ENCODE data around the gene OSBPL3. TPM values are rescaled to one million over a fixed set of nuclear protein-coding genes. Genes with fewer than 3 reads are reported as not detected.

Gene OSBPL3
- polyA plus RNA-seq, 1 of the 3 experiments (the other 2 are of a cell fraction) = 23.2 TPM

GRCh38 chr7:24966802-24967201, 13.2 kb downstream of the OSBPL3 start:
- no peak for DNase-seq
- peaks cover 19 to 23% of the 10 kb centered on the region in 2 experiments for H3K4me1 ChIP-seq (ENCODE audit: control insufficient read depth in 1 of 2, insufficient read depth in 2 of 2, low read depth in 1 of 2, low read length in 1 of 2)
- peaks cover 11% of the 10 kb centered on the region for H3F3A ChIP-seq (replicated peaks; ENCODE audit: insufficient read depth)
- no peak overlapping the region for H3K9ac ChIP-seq
- no peaks in the 10 kb centered on the region for H3K36me3 ChIP-seq (replicated peaks in 1 of 2; ENCODE audit: control insufficient read depth in 1 of 2, insufficient read depth in 2 of 2, low read length in 1 of 2)
- peaks cover 98% of the 10 kb centered on the region for H3K79me2 ChIP-seq (ENCODE audit: insufficient read depth)
- H3K27ac ChIP-seq (ENCODE audit: low read depth in 2 of 2, low read length in 1 of 2) = no peak overlapping the region
- ChIA-PET CTCF (interaction anchor here (1.4 to 3.0 kb wide), 2 partner anchors 12 to 14 kb away, joined by 3 to 13 read pairs; partner anchors contain the start of gene OSBPL3), POLR2A (no interaction called here)
- no peak overlapping the region for H3K4me3 ChIP-seq (ENCODE audit: low read depth in 2 of 2, low read length in 1 of 2)
- H3K9me3 ChIP-seq = no peaks in the 10 kb centered on the region
- H3K4me2 ChIP-seq = no peak overlapping the region
- WGBS (ENCODE audit: low lambda C conversion rate) = 96% methylated on average over 1 of the region's 1 CpG
- TF ChIP-seq MAX (IDR thresholded peaks at IDR 0.05; ENCODE audit: low read depth) (no peak), TAF1 (IDR thresholded peaks at IDR 0.05; ENCODE audit: borderline replicate concordance, low read depth, low read length) (no peak), RCOR1 (IDR thresholded peaks at IDR 0.05; ENCODE audit: low read length) (no peak), MEF2A (IDR thresholded peaks at IDR 0.05; ENCODE audit: borderline replicate concordance, low read depth) (no peak), NRF1 (IDR thresholded peaks at IDR 0.05; ENCODE audit: low read depth, low read length) (no peak), USF1 (IDR thresholded peaks at IDR 0.05; ENCODE audit: borderline replicate concordance, low read depth) (no peak), FOXM1 (IDR thresholded peaks at IDR 0.05; ENCODE audit: low read depth) (no peak), FOSL2 (IDR thresholded peaks at IDR 0.05; ENCODE audit: borderline replicate concordance, low read depth) (no peak), POLR2AphosphoS5 (IDR thresholded peaks at IDR 0.05; ENCODE audit: low read depth, low read length) (no peak), TEAD4 (IDR thresholded peaks at IDR 0.05; ENCODE audit: borderline replicate concordance, insufficient read depth) (no peak), MXI1 (IDR thresholded peaks at IDR 0.05; ENCODE audit: low read depth, low read length) (no peak), RFX5 (IDR thresholded peaks at IDR 0.05; ENCODE audit: low read length) (no peak), CTCF (IDR thresholded peaks at IDR 0.05) (no peak)
- no peaks in the 10 kb centered on the region for H4K20me1 ChIP-seq (ENCODE audit: insufficient read depth)
- no peak overlapping the region for H2AFZ ChIP-seq (ENCODE audit: low read depth)
- no peaks in the 10 kb centered on the region for H3K9me2 ChIP-seq
- H3K27me3 ChIP-seq (ENCODE audit: insufficient read depth) = no peaks in the 10 kb centered on the region

- H3K27me3 ChIP-seq (ENCODE audit: insufficient read depth) = no peaks in the 10 kb centered on the region
- ChIA-PET CTCF (interaction anchor here (1.4 to 3.0 kb wide), 2 partner anchors 13 to 15 kb away, joined by 3 to 13 read pairs; partner anchors contain the start of gene OSBPL3), POLR2A (no interaction called here)
- no peak overlapping the region for H3K9ac ChIP-seq
- H3K9me2 ChIP-seq = no peaks in the 10 kb centered on the region
- H3K27ac ChIP-seq (ENCODE audit: low read depth in 2 of 2, low read length in 1 of 2) = no peak overlapping the region
- H3K4me3 ChIP-seq (ENCODE audit: low read depth in 2 of 2, low read length in 1 of 2) = no peak overlapping the region
- 91% methylated on average over 8 of the region's 8 CpGs for WGBS (ENCODE audit: low lambda C conversion rate)
- no peaks in the 10 kb centered on the region for H3K36me3 ChIP-seq (replicated peaks in 1 of 2; ENCODE audit: control insufficient read depth in 1 of 2, insufficient read depth in 2 of 2, low read length in 1 of 2)
- H3K4me2 ChIP-seq = no peak overlapping the region
- peaks cover 4% of the 10 kb centered on the region for H3F3A ChIP-seq (replicated peaks; ENCODE audit: insufficient read depth)
- H2AFZ ChIP-seq (ENCODE audit: low read depth) = no peak overlapping the region
- TF ChIP-seq IRF3 (IDR thresholded peaks at IDR 0.05; ENCODE audit: low read depth, low read length) (no peak), TEAD4 (IDR thresholded peaks at IDR 0.05; ENCODE audit: borderline replicate concordance, insufficient read depth) (no peak), POLR2AphosphoS5 (IDR thresholded peaks at IDR 0.05; ENCODE audit: low read depth, low read length) (no peak), PBX3 (IDR thresholded peaks at IDR 0.05) (no peak), EP300 (IDR thresholded peaks at IDR 0.05; ENCODE audit: borderline replicate concordance in 1 of 2, low read depth in 1 of 2, low read length in 1 of 2) (no peak), FOXJ3 (CRISPR knock-in tag; IDR thresholded peaks at IDR 0.05) (no peak)
- H3K4me1 ChIP-seq (ENCODE audit: control insufficient read depth in 1 of 2, insufficient read depth in 2 of 2, low read depth in 1 of 2, low read length in 1 of 2) = peaks cover 12 to 18% of the 10 kb centered on the region in 2 experiments
- no peak for DNase-seq
- H4K20me1 ChIP-seq (ENCODE audit: insufficient read depth) = no peaks in the 10 kb centered on the region
- no peaks in the 10 kb centered on the region for H3K9me3 ChIP-seq
- H3K79me2 ChIP-seq (ENCODE audit: insufficient read depth) = peaks cover 98% of the 10 kb centered on the region
These were observed 13.9 kb downstream of the OSBPL3 start for GRCh38 chr7:24965831-24966708.

Measured in SK-N-SH (cell line).